GM13977 (cell line): ENCODE measurements around the gene PRDM4.
"Not testable (repeated sequence)": the region's sequence is repeated elsewhere in the genome, so short reads cannot be mapped to it uniquely, and the experiment has no call there.

Experiments used
- DNase-seq: peaks from one replicate; pipeline ENCODE4 v3.0.0; 2012; ENCODE audit warnings: low spot score
- in situ Hi-C: fragments of 300-500 bp; cut with MboI; formaldehyde crosslinking; loops from one replicate; pipeline ENCODE4 v1.12.0; 2022; ENCODE audit warnings: low sequenced_read_pairs, low pct_unique_long_range_greater_than_20kb, mixed read lengths, inconsistent platforms; ENCODE audit not compliant: unreplicated experiment
- TF ChIP-seq, protein P1 (sequence below): IDR thresholded peaks from 2 replicates; pipeline ENCODE4 v1.5.1; 2012; ENCODE audit warnings: mild to moderate bottlenecking, control low read depth; ENCODE audit not compliant: insufficient read depth; ENCODE audit errors: extremely low read depth, missing control alignments

The PRDM4 gene

DNA sequence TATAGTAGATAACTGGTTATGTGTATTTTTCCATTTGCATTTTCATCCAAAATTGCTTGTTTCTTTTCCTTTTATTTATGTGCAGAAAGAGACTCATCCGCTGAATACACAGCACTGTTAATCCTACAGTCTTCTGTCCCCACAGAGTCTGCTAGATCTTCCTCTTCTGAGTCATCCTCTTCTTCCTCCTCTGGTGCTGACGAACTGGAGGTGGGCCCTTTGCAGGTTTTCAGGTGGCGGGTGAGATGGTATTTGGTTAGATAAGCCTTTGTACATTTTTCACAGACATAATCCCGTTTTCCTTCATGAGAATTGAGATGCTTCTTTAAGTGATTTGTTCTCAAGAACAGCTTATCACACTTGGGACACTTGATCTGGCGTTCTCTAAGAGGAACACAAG is 26.8 kb downstream of the PRDM4 start:
- in situ Hi-C loops = no loop called here
- DNase-seq = no peak
- TF ChIP-seq, protein P1, sequence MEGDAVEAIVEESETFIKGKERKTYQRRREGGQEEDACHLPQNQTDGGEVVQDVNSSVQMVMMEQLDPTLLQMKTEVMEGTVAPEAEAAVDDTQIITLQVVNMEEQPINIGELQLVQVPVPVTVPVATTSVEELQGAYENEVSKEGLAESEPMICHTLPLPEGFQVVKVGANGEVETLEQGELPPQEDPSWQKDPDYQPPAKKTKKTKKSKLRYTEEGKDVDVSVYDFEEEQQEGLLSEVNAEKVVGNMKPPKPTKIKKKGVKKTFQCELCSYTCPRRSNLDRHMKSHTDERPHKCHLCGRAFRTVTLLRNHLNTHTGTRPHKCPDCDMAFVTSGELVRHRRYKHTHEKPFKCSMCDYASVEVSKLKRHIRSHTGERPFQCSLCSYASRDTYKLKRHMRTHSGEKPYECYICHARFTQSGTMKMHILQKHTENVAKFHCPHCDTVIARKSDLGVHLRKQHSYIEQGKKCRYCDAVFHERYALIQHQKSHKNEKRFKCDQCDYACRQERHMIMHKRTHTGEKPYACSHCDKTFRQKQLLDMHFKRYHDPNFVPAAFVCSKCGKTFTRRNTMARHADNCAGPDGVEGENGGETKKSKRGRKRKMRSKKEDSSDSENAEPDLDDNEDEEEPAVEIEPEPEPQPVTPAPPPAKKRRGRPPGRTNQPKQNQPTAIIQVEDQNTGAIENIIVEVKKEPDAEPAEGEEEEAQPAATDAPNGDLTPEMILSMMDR = no peak

DNA sequence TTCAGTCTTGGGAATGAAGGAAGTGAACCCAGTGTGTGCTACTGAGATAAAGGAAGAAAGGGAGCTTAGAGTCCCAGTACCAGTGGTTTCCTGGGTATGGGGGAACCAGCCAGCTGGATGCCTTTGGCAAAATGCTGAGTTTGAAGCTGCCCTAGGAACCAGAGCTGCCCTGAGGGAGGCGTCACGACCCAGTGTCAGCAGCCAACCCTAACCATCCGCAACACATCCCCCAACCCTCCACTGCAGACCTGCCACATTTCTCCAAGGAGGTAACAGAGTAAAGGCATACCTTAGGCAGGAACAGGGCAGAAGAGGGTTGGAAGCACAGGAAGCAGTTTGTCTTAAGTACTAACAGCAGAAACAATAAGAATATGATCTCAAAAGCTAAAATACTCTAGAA is 28.6 kb downstream of the PRDM4 start:
- in situ Hi-C loops = no loop called here
- TF ChIP-seq, protein P1 = no peak
- DNase-seq = no peak

DNA sequence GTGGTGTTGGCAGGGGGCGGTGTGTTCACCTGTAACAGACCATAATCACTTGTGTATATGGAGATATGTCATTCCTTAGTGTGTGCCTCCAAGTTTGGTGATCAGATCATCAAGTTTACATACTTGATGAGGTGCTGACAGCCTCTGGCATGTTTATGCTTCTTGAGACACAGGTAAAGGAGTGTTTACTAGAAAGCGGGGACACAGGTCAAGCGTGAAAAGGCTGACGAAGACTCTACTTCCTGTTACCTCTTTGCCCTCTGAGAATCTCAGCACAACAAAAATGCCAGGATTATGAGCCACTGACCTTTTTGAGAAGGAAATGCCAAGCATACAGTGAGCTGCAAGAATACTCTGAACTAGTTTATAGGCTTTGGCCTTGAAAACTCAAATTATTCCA is 29.6 kb downstream of the PRDM4 start:
- in situ Hi-C loops = no loop called here
- TF ChIP-seq, protein P1 = no peak
- no peak for DNase-seq

DNA sequence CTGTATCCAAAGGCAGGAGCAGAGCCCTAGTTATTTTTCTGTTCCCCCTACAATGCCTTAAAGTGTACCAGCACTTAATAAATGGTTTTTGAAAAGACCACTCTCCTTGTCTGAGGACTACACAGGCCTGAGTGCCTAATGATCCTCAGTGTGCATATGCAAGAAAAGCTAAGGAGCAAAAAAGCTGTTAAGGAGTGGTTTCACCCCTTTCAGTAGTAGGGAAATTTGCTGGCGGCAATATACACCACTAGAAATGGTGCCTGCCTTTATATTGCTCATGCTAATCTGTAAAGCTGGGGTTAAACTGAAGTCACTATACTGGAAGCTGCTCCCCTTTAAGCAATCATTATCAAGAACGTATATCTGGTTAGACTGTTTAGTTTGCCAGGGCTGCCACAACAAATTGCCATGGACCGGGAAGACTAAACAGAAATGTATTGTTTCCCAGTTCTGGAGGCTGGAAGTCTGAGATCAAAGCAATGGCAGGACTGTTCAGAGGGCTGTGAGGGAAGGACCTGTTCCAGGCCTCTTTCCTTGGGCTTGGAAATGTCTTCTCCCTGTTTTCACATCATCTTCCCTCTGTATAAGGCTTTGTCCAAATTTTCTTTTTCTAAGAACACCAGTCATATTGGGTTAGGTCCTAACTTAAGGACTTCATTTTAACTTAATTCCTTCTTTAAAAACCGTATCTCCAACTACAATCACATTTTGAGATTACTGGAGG is 30.2 kb downstream of the PRDM4 start:
- TF ChIP-seq, protein P1 = no peak
- no peak for DNase-seq
- in situ Hi-C loops = no loop called here

DNA sequence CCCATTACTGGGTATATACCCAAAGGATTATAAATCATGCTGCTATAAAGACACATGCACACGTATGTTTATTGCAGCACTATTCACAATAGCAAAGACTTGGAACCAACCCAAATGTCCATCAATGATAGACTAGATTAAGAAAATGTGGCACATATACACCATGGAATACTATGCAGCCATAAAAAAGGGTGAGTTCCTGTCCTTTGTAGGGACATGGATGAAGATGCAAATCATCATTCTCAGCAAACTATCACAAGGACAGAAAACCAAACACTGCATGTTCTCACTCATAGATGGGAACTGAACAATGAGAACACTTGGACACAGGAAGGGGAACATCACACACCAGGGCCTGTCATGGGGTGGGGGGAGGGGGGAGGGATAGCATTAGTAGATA is 33.2 kb downstream of the PRDM4 start:
- in situ Hi-C loops, DNase-seq: not testable (repeated sequence)

DNA sequence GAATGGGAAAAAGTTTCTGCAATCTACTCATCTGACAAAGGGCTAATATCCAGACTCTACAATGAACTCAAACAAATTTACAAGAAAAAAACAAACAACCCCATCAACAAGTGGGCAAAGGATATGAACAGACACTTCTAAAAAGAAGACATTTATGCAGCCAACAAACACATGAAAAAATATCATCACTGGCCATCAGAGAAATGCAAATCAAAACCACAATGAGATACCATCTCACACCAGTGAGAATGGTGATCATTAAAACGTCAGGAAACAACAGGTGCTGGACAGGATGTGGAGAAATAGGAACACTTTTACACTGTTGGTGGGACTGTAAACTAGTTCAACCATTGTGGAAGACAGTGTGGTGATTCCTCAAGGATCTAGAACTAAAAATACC is 33.6 kb downstream of the PRDM4 start:
- in situ Hi-C loops, DNase-seq: not testable (repeated sequence)

DNA sequence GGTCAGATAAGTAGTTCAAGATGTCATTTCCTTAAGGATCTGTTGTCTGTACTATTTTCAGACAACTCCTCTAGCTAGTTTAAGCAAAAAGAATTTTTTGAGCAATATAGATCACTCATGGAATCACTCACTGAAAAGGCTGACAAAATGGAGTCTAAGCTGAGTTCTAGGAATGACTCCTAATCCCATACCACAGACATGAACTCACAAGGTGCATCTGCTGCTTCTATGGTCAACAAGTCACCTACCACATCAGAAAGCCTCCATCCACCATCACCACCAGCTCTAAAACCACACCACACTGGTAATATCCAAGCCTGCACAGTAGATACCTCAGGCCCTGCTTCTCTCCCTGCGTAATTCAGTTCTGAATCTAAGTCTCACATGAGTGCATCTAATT is 42.3 kb downstream of the PRDM4 start:
- TF ChIP-seq, protein P1 = no peak
- DNase-seq = no peak
- in situ Hi-C loops = no loop called here

DNA sequence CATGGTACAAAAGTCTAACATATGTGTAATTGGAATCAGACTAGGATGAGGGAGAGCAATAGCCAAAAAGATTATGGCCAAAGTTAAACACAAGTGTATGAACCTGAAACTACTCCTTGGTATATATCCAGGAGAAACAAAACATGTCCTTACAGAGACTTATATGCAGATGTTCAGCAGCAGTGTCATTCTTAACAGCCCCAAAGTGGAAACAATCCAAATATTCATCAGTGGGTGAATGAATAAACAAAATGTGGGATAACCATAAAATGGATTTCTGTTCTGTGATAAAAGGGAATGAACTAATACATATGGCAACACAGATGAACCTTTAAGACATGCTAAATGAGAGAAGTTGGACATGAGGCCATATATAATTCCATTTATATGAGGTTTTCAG is 45.2 kb downstream of the PRDM4 start:
- TF ChIP-seq, protein P1 = no peak
- DNase-seq = no peak
- in situ Hi-C loops = no loop called here

DNA sequence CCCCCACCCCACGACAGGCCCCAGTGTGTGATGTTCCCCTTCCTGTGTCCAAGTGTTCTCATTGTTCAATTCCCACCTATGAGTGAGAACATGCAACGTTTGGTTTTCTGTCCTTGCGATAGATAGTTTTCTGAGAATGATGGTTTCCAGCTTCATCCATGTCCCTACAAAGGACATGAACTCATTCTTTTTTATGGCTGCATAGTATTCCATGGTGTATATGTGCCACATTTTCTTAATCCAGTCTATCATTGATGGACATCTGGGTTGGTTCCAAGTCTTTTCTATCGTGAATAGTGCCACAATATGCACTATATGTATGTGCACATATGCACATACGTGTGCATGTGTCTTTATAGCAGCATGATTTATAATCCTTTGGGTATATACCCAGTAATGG is 55.4 kb downstream of the PRDM4 start:
- in situ Hi-C loops, DNase-seq: not testable (repeated sequence)
